GM23338 (cell line): ENCODE data around the gene SMIM31. TPM values are rescaled to one million over a fixed set of nuclear protein-coding genes. Genes with fewer than 3 reads are reported as not detected.
A peak's percentile ranks its signal among the peaks of the same experiment; 100 is the strongest.

Experiments used
- ATAC-seq: fragments of 200-7000 bp; cut with Tn5 transposase; 3 replicates; pipeline ENCODE4 v1.9.1; 2020
- DNase-seq: peaks from one replicate; pipeline ENCODE4 v3.0.0-alpha.2; 2015; ENCODE audit warnings: low spot score
- H2AFZ ChIP-seq: fragments of 200-600 bp; sonication (generic); 2 replicates; pipeline ENCODE4 v1.8.0; 2016; ENCODE audit warnings: antibody characterized with exemption, mild to moderate bottlenecking, moderate library complexity
- H3F3A ChIP-seq: fragments of 200-600 bp; sonication (generic); replicated peaks from 2 replicates; pipeline ENCODE4 v1.8.0; 2017; ENCODE audit warnings: antibody characterized with exemption, mixed run types, low read depth
- H3K27ac ChIP-seq: fragments of 200-600 bp; sonication (generic); 2 replicates; pipeline ENCODE4 v1.6.1; 2016; ENCODE audit warnings: low read depth
- H3K27me3 ChIP-seq: fragments of 200-600 bp; sonication (generic); 2 replicates; pipeline ENCODE4 v1.8.0; 2016; ENCODE audit warnings: mild to moderate bottlenecking, mixed run types, moderate library complexity; ENCODE audit not compliant: insufficient read depth
- H3K36me3 ChIP-seq: fragments of 200-600 bp; sonication (generic); 2 replicates; pipeline ENCODE4 v1.8.0; 2016; ENCODE audit warnings: mild to moderate bottlenecking; ENCODE audit not compliant: insufficient read depth
- H3K4me1 ChIP-seq: fragments of 200-600 bp; sonication (generic); 2 replicates; pipeline ENCODE4 v1.8.0; 2016; ENCODE audit warnings: mild to moderate bottlenecking, moderate library complexity; ENCODE audit not compliant: insufficient read depth
- H3K4me2 ChIP-seq: fragments of 200-600 bp; sonication (generic); 2 replicates; pipeline ENCODE4 v1.7.1; 2017; ENCODE audit warnings: mixed run types
- H3K4me3 ChIP-seq: fragments of 200-600 bp; sonication (generic); 2 replicates; pipeline ENCODE4 v1.6.1; 2016; ENCODE audit warnings: mixed run types
- H3K79me2 ChIP-seq: fragments of 200-600 bp; sonication (generic); replicated peaks from 2 replicates; pipeline ENCODE4 v1.8.0; 2017; ENCODE audit warnings: mild to moderate bottlenecking; ENCODE audit not compliant: insufficient read depth
- H3K9me2 ChIP-seq: fragments of 200-600 bp; sonication (generic); 2 replicates; pipeline ENCODE4 v1.8.0; 2017; ENCODE audit not compliant: insufficient read depth
- H4K20me1 ChIP-seq: fragments of 200-600 bp; sonication (generic); replicated peaks from 2 replicates; pipeline ENCODE4 v1.8.0; 2017; ENCODE audit warnings: mild to moderate bottlenecking; ENCODE audit not compliant: insufficient read depth
- H3K27ac Mint-ChIP-seq: 2 replicates; pipeline ENCODE4 v1.8.0; 2020; ENCODE audit warnings: inconsistent platforms, mild to moderate bottlenecking, moderate library complexity, mixed read lengths
- H3K27me3 Mint-ChIP-seq: 3 replicates; pipeline ENCODE4 v1.8.0; 2022; ENCODE audit warnings: low read depth, mild to moderate bottlenecking, moderate library complexity, mixed read lengths, inconsistent platforms; ENCODE audit not compliant: insufficient read depth, poor library complexity
- H3K36me3 Mint-ChIP-seq: 3 replicates; pipeline ENCODE4 v1.8.0; 2021; ENCODE audit warnings: low read depth, mild to moderate bottlenecking, inconsistent platforms, moderate library complexity, mixed read lengths
- H3K4me1 Mint-ChIP-seq: 3 replicates; pipeline ENCODE4 v1.8.0; 2020; ENCODE audit warnings: mild to moderate bottlenecking, inconsistent platforms, mixed read lengths
- H3K4me3 Mint-ChIP-seq: 3 replicates; pipeline ENCODE4 v1.8.0; 2021; ENCODE audit warnings: moderate library complexity, mild to moderate bottlenecking, inconsistent platforms, mixed read lengths
- H3K9me3 Mint-ChIP-seq: 3 replicates; pipeline ENCODE4 v1.8.0; 2020; ENCODE audit warnings: moderate library complexity, mild to moderate bottlenecking, inconsistent platforms, mixed read lengths
- CREB1 ChIP-seq: fragments of 250-450 bp; sonication (Bioruptor Pico); IDR thresholded peaks from 2 replicates; pipeline ENCODE4 v1.5.0; 2020; ENCODE audit warnings: low read depth, mild to moderate bottlenecking, moderate library complexity
- EZH2 ChIP-seq: fragments of 200-600 bp; sonication (generic); IDR thresholded peaks from one replicate; pipeline ENCODE4 v1.8.0; 2017; ENCODE audit warnings: antibody characterized with exemption, mild to moderate bottlenecking, low read depth; ENCODE audit not compliant: unreplicated experiment
- EZH2phosphoT487 ChIP-seq: fragments of 200-600 bp; sonication (generic); IDR thresholded peaks from one replicate; pipeline ENCODE4 v1.8.1; 2018; ENCODE audit warnings: antibody characterized with exemption; ENCODE audit not compliant: unreplicated experiment
- JUNB ChIP-seq: IDR thresholded peaks from one replicate; pipeline ENCODE4 v1.6.1; 2016; ENCODE audit warnings: antibody characterized with exemption; ENCODE audit not compliant: unreplicated experiment
- NANOG ChIP-seq: IDR thresholded peaks from 2 replicates; pipeline ENCODE4 v1.6.1; 2016; ENCODE audit warnings: antibody characterized with exemption, borderline replicate concordance
- POLR2AphosphoS5 ChIP-seq: IDR thresholded peaks from 2 replicates; pipeline ENCODE4 v1.6.1; 2016; ENCODE audit warnings: antibody characterized with exemption, low read depth
- STAT1 ChIP-seq: IDR thresholded peaks from one replicate; pipeline ENCODE4 v1.6.1; 2016; ENCODE audit warnings: antibody characterized with exemption; ENCODE audit not compliant: unreplicated experiment
- ZNF114 ChIP-seq: fragments of 250-450 bp; sonication (Bioruptor Pico); IDR thresholded peaks from 2 replicates; pipeline ENCODE4 v1.5.0; 2020; ENCODE audit warnings: mild to moderate bottlenecking, moderate library complexity
- ZNF331 ChIP-seq: fragments of 250-450 bp; sonication (Bioruptor Pico); IDR thresholded peaks from 2 replicates; pipeline ENCODE4 v1.5.0; 2020; ENCODE audit warnings: low read depth, mild to moderate bottlenecking, moderate library complexity
- polyA plus RNA-seq: library from polyadenylated mRNA; unstranded; fragments of >200 nt; fragmentation: Nextera tagmentation; extraction: Ambion mirVana; gene quantifications from 2 replicates; pipeline ENCODE4 v1.2.1, GENCODE V29; 2016
- total RNA-seq: library from RNA; depleted of rRNA; stranded (reverse); fragments of >200 nt; shearing (Covaris generic); gene quantifications from 2 replicates; pipeline ENCODE4 v1.2.3, GENCODE V29; 2014
- TF ChIP-seq, protein P1 (sequence below): IDR thresholded peaks from one replicate; pipeline ENCODE4 v1.6.1; 2018; ENCODE audit warnings: antibody characterized with exemption; ENCODE audit not compliant: unreplicated experiment
- TF ChIP-seq, protein P2 (sequence below): IDR thresholded peaks from 2 replicates; pipeline ENCODE4 v1.6.1; 2016; ENCODE audit warnings: antibody characterized with exemption
- TF ChIP-seq, protein P3 (sequence below), 2 experiments: fragments of 200-600 bp in 1 of 2; sonication (generic) in 1 of 2; conservative IDR thresholded peaks; 2 replicates each; pipeline versions ENCODE4 v1.5.1 to v1.6.1; 2016 to 2017; ENCODE audit warnings: antibody characterized with exemption in 2 of 2, low read depth in 2 of 2, mild to moderate bottlenecking in 2 of 2, moderate library complexity in 1 of 2

SMIM31 gene
- total and polyA plus RNA-seq, 2 experiments from 2014 or later: not detected

DNA sequence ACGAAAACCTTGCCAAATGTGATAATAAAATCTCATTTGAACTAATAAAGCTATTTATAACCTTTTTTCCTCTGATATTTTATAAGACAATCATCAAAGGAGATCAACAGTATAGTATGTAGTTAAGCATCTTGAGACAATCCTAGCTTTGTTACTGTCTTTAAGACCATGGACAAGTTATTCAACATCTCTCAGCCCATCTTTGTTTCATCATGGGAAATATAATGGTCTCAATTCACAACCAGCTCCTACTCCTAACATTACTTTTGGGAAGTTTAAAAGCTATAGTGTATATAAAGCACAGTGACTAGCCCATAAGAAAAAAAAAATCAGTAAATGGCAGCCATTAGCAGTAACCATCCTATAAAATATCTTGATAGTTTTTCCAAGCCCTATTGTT lies 65.4 kb downstream of the SMIM31 start:
- Mint-ChIP-seq H3K4me1 (peaks cover 45% of the 10 kb centered on the region), H3K9me3 (no peaks in the 10 kb centered on the region), H3K36me3 (no peaks in the 10 kb centered on the region), H3K4me3 (no peak overlapping the region), H3K27me3 (peaks cover 5% of the 10 kb centered on the region), H3K27ac (no peak overlapping the region)
- Histone ChIP-seq H2AFZ (no peak overlapping the region), H4K20me1 (no peaks in the 10 kb centered on the region), H3K27me3 (no peaks in the 10 kb centered on the region), H3K4me1 (peaks cover 29% of the 10 kb centered on the region), H3K4me3 (no peak overlapping the region), H3K4me2 (no peak overlapping the region), H3F3A (no peaks in the 10 kb centered on the region), H3K36me3 (no peaks in the 10 kb centered on the region), H3K79me2 (no peaks in the 10 kb centered on the region), H3K27ac (no peak overlapping the region), H3K9me2 (no peaks in the 10 kb centered on the region)
- TF ChIP-seq ZNF331 (no peak), EZH2phosphoT487 (no peak), NANOG (no peak)
- TF ChIP-seq, protein P1, sequence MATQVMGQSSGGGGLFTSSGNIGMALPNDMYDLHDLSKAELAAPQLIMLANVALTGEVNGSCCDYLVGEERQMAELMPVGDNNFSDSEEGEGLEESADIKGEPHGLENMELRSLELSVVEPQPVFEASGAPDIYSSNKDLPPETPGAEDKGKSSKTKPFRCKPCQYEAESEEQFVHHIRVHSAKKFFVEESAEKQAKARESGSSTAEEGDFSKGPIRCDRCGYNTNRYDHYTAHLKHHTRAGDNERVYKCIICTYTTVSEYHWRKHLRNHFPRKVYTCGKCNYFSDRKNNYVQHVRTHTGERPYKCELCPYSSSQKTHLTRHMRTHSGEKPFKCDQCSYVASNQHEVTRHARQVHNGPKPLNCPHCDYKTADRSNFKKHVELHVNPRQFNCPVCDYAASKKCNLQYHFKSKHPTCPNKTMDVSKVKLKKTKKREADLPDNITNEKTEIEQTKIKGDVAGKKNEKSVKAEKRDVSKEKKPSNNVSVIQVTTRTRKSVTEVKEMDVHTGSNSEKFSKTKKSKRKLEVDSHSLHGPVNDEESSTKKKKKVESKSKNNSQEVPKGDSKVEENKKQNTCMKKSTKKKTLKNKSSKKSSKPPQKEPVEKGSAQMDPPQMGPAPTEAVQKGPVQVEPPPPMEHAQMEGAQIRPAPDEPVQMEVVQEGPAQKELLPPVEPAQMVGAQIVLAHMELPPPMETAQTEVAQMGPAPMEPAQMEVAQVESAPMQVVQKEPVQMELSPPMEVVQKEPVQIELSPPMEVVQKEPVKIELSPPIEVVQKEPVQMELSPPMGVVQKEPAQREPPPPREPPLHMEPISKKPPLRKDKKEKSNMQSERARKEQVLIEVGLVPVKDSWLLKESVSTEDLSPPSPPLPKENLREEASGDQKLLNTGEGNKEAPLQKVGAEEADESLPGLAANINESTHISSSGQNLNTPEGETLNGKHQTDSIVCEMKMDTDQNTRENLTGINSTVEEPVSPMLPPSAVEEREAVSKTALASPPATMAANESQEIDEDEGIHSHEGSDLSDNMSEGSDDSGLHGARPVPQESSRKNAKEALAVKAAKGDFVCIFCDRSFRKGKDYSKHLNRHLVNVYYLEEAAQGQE: no peak
- TF ChIP-seq, protein P2, sequence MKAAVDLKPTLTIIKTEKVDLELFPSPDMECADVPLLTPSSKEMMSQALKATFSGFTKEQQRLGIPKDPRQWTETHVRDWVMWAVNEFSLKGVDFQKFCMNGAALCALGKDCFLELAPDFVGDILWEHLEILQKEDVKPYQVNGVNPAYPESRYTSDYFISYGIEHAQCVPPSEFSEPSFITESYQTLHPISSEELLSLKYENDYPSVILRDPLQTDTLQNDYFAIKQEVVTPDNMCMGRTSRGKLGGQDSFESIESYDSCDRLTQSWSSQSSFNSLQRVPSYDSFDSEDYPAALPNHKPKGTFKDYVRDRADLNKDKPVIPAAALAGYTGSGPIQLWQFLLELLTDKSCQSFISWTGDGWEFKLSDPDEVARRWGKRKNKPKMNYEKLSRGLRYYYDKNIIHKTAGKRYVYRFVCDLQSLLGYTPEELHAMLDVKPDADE: no peak
- no peak for DNase-seq
- no peak for ATAC-seq

DNA sequence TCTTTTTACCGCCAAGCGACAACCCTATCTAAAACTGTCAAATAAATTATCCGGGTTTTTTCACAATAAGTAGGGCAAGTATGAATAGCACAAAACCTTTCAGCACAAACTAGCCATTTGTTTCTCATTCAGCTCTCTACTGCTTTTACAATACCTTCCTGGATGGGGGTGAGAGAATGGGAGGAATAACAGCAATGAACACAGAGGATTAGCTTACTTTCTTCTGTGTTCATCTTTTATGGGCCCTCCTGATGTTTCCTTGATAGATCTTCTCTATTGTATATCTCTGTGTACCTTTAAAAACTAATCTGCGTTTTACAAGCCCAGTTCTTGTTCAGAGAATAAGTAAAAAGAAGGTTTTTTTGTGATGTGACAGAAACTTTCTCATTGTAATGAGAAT lies 67.8 kb downstream of the SMIM31 start:
- no peaks in the 10 kb centered on the region for H3K27me3 ChIP-seq
- H3K9me2 ChIP-seq: no peaks in the 10 kb centered on the region
- no peaks in the 10 kb centered on the region for H3K79me2 ChIP-seq
- no peak overlapping the region for H2AFZ ChIP-seq
- H3K4me3 ChIP-seq: 0 out of 2 replicates have a peak overlapping the region, but pooled peaks have one; percentile 1
- no peak overlapping the region for H3K27ac ChIP-seq
- Mint-ChIP-seq H3K27ac (peak overlapping the region; percentile 16; the same call in 1 of the 2 replicates), H3K27me3 (peaks cover 7% of the 10 kb centered on the region), H3K9me3 (no peaks in the 10 kb centered on the region), H3K4me3 (peak overlapping the region; percentile 26), H3K4me1 (peaks cover 41% of the 10 kb centered on the region), H3K36me3 (no peaks in the 10 kb centered on the region)
- peak overlapping the region; percentile 5; the same call in 1 of the 2 replicates for H3K4me2 ChIP-seq
- no peaks in the 10 kb centered on the region for H4K20me1 ChIP-seq
- no peaks in the 10 kb centered on the region for H3K36me3 ChIP-seq
- no peaks in the 10 kb centered on the region for H3F3A ChIP-seq
- DNase-seq: no peak
- peak; percentile 69 for ATAC-seq
- peaks cover 29% of the 10 kb centered on the region for H3K4me1 ChIP-seq
- TF ChIP-seq EZH2phosphoT487 (no peak), ZNF331 (no peak), ZNF114 (CRISPR knock-in tag) (no peak), EZH2 (no peak), STAT1 (no peak), CREB1 (CRISPR knock-in tag) (no peak), NANOG (no peak; the same call in 1 of the 2 replicates), POLR2AphosphoS5 (no peak), JUNB (no peak)
- TF ChIP-seq, protein P2: no peak
- TF ChIP-seq, protein P3, sequence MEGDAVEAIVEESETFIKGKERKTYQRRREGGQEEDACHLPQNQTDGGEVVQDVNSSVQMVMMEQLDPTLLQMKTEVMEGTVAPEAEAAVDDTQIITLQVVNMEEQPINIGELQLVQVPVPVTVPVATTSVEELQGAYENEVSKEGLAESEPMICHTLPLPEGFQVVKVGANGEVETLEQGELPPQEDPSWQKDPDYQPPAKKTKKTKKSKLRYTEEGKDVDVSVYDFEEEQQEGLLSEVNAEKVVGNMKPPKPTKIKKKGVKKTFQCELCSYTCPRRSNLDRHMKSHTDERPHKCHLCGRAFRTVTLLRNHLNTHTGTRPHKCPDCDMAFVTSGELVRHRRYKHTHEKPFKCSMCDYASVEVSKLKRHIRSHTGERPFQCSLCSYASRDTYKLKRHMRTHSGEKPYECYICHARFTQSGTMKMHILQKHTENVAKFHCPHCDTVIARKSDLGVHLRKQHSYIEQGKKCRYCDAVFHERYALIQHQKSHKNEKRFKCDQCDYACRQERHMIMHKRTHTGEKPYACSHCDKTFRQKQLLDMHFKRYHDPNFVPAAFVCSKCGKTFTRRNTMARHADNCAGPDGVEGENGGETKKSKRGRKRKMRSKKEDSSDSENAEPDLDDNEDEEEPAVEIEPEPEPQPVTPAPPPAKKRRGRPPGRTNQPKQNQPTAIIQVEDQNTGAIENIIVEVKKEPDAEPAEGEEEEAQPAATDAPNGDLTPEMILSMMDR (conservative IDR thresholded peaks at IDR 0.05; ENCODE audit: low read depth in 2 of 2): no peak
- TF ChIP-seq, protein P1: no peak
